Measurements from ENCODE around the gene IZUMO1R.
"Not testable (repeated sequence)": the region's sequence is repeated elsewhere in the genome, so short reads cannot be mapped to it uniquely, and the experiment has no call there.

DNA sequence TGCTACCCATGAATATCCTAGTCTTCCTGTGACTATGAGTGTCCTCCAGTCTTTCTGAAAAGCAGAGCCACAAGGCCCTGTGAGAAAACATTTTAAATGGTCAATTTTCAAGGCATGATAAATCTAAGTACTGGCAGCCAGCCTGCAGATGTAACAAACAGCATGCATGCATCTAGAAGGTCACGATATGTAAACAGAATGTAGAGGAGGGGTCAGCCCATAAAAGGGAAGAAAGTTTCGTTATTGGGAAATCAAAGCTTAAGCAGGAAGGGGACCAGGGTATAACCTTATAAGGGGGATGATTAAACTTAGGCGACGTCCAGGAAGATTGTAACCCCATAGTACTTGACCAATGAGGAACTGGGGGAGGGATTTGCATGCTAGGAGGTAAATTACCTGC lies 26.2 kb upstream of the IZUMO1R start:
- TF ChIP-seq CTCF (IDR thresholded peaks at IDR 0.05; ENCODE audit: low read length); EZH2 (IDR thresholded peaks at IDR 0.05; ENCODE audit: borderline replicate concordance, low read length): not testable (repeated sequence)

Data from OCI-LY1 (cell line).